GM12874 (cell line): Measurements from ENCODE around the gene EPS8.

Experiments
- TF ChIP-seq, protein P1 (sequence below): IDR thresholded peaks from 2 replicates; pipeline ENCODE4 v1.5.1; 2011; ENCODE audit warnings: low read depth, mild to moderate bottlenecking, control low read depth, low read length, moderate library complexity; ENCODE audit not compliant: insufficient read depth

EPS8 gene

DNA sequence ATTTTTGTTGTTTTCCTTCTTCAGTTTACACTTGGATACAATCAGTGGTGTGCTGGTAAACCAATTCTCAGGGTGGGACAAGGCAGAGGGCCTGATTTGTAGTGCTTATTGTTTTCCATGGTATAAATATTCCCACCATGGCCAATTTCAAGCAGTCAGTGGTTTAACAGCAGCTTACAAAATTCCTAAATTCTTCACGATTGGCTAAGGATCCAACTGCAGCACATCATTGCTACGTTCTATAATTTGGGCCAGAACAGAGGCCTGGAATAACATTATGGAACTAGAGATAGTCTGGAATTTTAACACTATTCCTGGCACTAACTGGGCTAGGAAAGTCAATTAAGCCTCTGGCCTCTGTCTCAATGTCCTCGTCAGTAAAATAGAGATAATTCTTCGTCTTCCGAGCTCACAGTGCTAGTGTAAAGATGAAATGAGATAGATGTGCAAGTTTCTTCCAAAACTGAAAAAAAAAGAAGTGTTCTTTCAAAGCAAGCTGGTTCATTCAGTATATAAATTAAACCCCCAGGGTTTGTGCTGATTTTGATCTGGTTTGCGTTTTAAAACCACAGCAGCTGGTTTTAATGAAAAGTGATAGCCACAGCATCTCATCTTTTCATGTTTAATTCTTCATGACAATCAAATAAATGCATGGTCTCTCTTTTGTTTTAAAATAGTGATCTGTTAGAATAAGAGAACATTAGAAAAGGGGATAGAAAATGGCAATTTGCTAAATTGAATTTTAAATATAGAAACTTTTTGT lies 104.1 kb downstream of the EPS8 start:
- TF ChIP-seq, protein P1, sequence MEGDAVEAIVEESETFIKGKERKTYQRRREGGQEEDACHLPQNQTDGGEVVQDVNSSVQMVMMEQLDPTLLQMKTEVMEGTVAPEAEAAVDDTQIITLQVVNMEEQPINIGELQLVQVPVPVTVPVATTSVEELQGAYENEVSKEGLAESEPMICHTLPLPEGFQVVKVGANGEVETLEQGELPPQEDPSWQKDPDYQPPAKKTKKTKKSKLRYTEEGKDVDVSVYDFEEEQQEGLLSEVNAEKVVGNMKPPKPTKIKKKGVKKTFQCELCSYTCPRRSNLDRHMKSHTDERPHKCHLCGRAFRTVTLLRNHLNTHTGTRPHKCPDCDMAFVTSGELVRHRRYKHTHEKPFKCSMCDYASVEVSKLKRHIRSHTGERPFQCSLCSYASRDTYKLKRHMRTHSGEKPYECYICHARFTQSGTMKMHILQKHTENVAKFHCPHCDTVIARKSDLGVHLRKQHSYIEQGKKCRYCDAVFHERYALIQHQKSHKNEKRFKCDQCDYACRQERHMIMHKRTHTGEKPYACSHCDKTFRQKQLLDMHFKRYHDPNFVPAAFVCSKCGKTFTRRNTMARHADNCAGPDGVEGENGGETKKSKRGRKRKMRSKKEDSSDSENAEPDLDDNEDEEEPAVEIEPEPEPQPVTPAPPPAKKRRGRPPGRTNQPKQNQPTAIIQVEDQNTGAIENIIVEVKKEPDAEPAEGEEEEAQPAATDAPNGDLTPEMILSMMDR = no peak

DNA sequence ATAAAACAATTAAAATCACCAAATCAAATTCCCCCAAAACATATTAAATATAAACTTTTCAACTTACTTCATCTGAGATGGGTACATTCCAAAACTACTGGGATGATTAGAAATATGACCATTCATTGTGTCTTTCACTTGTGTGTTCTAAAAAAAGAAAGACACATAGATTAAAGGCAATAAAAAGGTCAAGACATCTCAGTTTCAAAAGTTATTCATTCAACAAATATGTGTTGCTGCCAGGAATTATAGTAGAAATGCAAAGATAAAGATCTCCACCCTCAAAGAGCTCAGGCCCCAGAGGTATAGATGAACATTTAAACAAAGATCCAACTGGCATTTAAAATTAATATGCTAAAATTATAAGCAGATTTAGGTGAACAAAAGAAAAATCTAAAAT lies 106.4 kb downstream of the EPS8 start:
- TF ChIP-seq, protein P1 = no peak

DNA sequence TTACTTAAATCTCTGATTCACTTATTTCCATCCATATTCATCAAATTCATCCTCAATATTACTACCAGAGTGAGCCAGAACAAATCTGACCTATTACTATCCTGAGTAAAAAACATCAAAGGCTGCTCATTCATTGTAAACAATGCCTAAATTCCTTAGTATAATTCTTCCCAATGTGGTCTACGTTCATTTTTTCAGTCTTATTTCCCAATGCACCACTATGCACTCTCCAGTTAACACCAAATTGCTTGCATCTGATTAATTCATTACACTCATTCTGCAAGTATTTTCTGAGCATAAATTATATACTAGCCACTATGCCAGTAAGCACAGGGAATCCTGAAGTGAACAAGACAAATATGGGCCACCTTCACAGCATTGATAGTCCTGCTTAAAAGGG lies 110.0 kb downstream of the EPS8 start:
- TF ChIP-seq, protein P1 = no peak

DNA sequence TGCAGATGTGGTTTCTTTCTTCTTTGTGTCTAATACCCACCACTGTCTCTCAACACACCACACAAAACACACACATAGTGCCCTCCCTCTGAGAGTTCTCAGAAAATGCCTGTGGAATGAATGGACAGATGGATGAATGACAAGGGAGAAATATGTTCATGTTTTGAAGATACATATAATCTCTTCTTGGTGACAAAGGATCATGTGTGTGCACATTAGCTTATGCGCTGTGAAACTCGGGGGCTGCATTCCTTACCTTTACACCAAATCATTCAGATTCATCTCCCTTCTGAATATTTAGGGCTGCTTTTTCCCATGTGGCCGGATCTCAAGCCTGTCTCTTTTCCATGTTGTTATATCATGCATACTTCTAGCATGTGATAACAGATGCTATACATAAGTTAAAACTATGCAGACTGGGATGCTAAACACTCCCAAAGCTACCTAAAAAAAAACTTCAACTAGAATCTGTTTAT lies 111.4 kb downstream of the EPS8 start:
- TF ChIP-seq, protein P1 = no peak

DNA sequence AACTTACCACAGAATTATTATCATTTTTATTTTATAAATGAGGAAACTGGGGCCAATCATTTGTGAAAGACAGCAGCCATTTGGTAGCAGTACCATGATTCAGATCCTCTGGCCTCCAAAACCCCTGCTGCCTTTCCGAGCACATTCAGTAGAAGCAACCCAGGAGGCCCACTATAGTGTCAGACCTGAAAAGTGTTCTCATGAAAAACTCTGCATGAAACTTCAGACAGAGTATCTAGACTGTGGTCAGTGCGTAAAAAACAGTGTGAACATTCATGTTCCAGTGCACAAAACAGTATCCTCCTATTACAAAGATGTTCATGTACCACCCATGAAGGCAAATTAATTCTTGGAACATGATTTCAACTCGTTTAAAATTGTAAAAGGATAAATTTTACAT lies 112.0 kb downstream of the EPS8 start:
- TF ChIP-seq, protein P1 = no peak

DNA sequence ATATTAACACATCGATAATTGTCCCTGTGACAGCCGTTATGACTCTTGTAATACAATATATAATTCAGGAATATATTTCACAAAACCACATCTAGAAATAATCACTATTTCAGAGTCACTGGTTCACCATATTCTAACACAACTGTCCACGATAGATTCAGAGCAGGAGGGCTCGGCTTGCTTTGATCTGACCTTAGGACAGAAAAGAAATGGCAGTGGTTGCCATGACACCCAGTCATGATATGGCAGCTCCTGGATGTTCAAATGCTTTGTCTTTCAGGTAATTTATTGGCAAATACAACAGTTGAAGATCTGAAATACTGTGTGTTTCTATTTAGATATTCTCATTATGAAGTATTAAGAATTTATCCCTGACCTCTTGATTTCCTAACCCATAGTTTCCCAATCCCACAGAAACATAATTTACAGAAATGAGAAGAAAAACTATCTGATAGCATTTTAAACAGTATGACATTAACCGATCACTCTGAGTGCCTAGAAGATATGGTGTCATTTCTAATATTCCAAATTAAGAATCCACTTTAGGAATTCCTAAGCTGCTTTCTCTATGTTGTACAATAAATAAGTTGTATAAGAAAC lies 116.4 kb downstream of the EPS8 start:
- TF ChIP-seq, protein P1 = no peak

DNA sequence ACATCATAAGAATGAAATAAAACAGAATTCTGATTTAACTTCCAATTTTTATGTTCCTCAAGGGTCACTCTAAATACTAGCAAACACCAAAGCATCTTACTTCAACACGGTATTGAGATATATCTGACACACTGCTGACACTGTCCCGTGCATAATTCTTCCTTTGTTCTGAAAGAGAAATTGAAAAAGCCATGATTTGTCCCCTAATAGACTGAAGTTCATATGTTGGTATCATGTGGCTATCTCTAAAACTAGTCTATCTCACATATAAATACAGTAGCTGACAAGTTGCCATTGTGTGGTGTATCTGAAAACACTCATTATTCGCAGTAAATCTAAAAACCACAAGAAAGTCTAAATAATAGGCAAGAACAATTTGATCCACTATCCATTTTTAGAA lies 118.4 kb downstream of the EPS8 start:
- TF ChIP-seq, protein P1 = no peak
